Stimulated activated CD4-positive, alpha-beta T cell treated with anti-CD3 and anti-CD28 coated beads, TNF-alpha, amount 100 ng/mL, for 1 hour (primary cell): ENCODE data around the gene ATXN10.
"Not testable (repeated sequence)": the region's sequence is repeated elsewhere in the genome, so short reads cannot be mapped to it uniquely, and the experiment has no call there.

Source experiments
- DNase-seq, 3 donors: peaks; one replicate each; pipeline ENCODE4 v3.0.0-alpha.2; 2020; ENCODE audit warnings: low read depth in 3 of 3, low spot score in 1 of 3

ATXN10 gene

GRCh38 chr22:45676024-45676423 is 4.4 kb downstream of the ATXN10 start:
- DNase-seq, result no peak

GRCh38 chr22:45677063-45677462 is 5.4 kb downstream of the ATXN10 start:
- DNase-seq, result no peak

- no peak for DNase-seq
These were observed 7.6 kb downstream of the ATXN10 start for GRCh38 chr22:45678961-45679912.

DNA sequence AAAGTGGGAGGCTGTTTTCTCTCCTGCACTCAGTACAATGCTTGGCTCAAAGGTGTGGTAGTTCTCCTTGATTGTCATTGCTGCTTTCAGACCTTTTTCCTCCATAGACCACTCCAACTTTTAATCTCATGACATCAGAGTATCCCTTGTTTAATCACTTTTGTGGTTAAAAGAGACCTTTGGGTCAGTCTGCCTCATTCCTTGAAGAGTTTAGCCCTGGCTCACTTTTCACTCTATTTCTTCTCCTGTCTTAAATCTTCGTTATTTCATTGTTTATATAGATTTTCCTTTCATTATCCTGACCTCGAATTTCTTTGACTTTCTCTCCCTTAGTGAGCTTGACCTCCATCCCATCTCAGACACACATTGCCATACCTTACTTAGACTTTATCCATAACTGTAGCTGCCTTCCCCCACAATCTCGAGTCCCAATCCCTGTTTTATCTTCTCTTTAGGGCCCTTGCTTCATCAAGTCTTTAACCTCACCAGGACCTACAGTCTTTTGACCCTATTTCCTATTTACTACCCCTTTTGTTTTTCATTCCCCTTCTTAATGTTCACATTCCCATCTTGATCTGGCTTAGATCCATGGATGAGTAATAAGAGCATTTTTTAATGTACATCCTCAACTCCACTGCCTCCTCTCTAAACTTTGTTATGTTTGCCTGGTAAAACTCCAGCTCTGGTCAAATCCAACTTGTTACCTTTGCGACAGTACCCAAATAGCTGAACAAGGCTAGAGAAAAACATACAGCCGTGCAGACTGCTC is 9.5 kb downstream of the ATXN10 start:
- DNase-seq, result no peak

- DNase-seq, result no peak
These were observed 10.4 kb downstream of the ATXN10 start for GRCh38 chr22:45682064-45682463.

DNA sequence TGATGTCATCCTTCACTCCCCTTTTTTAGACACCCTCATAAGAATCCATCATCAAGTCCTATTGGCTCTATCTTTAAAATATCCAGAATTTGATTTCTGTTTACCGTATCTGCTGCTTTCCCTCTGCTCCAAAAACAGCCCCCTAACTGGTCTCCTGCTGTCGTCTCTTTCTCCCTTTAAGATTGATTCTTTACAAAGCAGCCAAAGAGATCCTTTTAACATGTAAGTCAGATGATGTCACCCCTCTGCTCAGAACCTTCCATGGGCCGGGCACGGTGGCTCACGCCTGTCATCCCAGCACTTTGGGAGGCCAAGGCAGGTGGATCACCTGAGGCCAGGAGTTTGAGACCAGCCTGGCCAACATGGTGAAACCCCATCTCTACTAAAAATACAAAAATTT is 11.1 kb downstream of the ATXN10 start:
- DNase-seq, result not testable (repeated sequence)

DNA sequence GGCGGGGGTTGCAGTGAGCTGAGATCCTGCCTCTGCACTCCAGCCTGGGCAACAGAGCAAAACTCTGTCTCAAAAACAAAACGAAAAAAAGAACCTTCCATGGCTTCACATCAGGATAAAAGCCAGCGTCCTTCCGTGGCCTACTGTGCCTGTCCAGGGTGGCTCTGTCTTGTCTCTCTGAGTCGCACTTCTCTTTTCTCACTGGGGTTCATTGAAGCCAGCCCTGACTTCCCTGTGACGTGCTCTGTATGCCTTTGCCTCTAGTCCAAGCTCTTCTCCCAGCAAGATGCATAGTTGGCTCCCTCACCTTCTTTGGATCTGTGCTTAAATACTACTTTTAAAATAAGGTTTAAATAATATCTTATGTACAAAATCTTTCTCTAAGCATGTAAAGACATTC is 11.6 kb downstream of the ATXN10 start:
- DNase-seq, result no peak

GRCh38 chr22:45683680-45684079 is 12.0 kb downstream of the ATXN10 start:
- no peak for DNase-seq

DNA sequence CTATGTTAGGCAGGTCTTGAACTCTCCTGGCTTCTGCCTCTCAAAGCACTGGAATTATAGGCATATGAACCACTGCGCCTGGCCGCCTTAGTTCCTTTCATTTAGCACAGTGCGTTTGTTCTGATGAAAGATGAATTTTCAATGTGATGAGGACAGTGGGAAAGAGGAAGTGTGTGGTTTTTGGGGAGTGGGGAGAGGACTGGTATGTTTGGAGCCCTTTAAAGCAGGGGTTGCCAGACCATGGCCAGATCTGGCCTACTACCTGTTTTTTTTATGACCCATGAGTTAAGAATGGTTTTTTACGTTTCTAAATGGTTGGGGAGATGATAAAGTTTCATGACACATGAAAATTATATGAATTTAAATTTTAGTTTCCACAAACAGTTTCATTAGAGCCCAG is 12.5 kb downstream of the ATXN10 start:
- no peak for DNase-seq

DNA sequence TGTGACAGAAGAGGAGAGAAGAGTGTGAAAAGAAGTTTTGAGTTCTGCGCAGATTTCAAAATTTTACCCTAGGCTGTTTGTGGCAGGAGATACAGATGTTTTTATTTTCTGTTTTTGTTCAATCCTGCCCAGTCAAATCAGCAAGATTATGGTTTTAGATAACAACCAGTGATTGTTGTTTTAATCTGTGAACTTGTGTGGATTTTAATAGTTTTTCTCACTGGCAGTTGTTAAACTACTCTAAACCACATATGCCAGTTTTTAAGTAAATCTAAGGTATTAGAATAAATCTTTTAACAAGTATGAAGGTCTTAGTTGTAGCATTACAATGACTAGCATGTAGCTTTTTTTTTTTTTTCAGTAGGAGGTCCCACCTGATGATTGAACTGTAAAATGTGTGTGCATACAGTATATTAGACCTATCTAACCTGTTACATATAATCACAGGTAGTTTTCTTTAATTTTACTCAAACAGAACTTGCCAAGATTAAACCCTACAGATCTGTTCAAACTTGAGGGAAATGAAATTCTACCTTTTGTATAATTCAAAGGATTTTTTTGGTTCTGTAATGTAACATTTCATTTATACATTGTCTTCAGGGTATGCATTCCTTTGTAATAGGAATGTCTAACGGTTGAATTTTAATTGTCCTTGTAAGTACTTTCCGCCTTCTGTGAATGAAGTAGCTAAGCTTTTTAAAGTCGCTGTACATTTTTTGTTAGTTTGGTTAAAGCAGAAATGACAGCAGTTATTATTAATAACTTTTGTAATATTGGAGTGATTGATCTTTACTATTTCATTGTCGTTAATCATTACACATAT is 13.3 kb downstream of the ATXN10 start:
- no peak for DNase-seq

- no peak for DNase-seq
These were observed 14.4 kb downstream of the ATXN10 start for GRCh38 chr22:45686004-45686403.

- no peak for DNase-seq
These were observed 15.2 kb downstream of the ATXN10 start for GRCh38 chr22:45686836-45687235.

DNA sequence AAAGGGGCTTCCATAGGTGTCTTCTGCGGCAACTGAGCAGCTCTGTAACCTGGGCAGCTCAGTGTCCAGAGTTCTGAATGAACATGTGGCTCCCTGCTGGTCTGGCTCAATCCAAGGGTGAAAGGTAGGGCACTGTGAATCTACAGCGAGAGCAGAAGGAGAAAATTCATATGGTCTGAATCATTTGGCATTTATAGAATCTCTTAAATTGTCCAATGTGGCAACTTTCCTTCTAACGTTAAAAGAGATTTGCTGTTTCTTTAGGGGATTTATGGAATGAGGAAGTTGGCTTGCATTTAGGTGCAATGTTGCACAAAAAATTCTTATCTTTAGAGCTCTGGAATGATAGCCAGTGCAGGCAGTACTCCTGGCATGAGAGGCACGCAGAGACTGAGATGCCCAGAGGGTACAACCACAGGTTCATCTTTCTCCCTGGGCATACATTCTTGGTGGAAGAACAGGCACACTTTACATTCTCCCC is 17.0 kb downstream of the ATXN10 start:
- DNase-seq, result no peak

GRCh38 chr22:45689211-45689610 is 17.6 kb downstream of the ATXN10 start:
- DNase-seq, result no peak

GRCh38 chr22:45690008-45690407 is 18.4 kb downstream of the ATXN10 start:
- no peak for DNase-seq

GRCh38 chr22:45692549-45692948 is 20.9 kb downstream of the ATXN10 start:
- no peak for DNase-seq

GRCh38 chr22:45693835-45694234 is 22.2 kb downstream of the ATXN10 start:
- no peak for DNase-seq

DNA sequence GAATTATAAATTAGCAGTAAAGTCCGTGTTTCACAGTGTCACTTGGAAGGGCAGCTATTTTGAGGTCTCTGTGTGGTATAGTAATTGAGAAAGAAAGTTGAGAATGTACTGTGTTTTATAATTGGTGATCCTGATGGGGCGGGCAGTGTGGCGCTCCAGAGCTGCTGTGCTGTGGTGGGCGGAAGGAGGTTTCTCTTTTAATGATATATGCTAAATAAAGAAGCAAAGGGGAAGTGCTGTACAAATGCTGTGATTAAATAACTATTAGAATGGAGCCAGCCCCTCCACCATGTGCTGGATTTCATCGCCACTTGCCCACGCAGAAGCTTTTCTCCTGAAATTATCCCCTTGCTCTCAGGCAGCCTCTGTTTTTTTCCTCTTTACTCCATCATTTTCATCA is 24.6 kb downstream of the ATXN10 start:
- no peak for DNase-seq

GRCh38 chr22:45698094-45698493 is 26.5 kb downstream of the ATXN10 start:
- DNase-seq, result no peak

DNA sequence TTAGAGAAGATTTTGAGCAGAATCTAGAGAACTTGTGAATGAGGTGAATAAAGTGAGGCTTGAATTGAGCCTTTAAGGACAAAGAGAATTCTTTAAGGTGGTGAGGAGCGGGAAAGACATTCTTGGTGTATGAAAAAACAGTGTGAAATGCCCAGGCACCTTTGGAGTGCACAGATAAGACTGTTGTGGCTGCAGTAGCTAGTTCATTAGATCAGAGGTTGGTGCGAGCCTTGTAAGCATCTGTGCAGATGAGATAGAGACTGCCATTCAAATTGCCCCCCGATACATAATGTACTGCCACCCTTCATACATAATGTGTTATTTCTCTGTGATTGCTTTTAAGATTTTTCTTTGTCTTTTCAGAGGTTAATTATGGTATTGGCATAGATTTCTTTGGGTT is 31.3 kb downstream of the ATXN10 start:
- no peak for DNase-seq

- DNase-seq, result no peak
These were observed 32.1 kb downstream of the ATXN10 start for GRCh38 chr22:45703758-45704157.
